HUDEP-2 (cell line): ENCODE data around the gene PAGE2B.
"Not testable (repeated sequence)": the region's sequence is repeated elsewhere in the genome, so short reads cannot be mapped to it uniquely, and the experiment has no call there.

ENCODE experiments used
- DNase-seq, 76 experiments: peaks; one replicate each; lab custom pipeline; 2025; ENCODE audit not compliant: unreplicated experiment in 76 of 76; lab: John Stamatoyannopoulos, UW

PAGE2B gene

GRCh38 chrX:55074851-55075467 is at the start of gene PAGE2B:
TSS of gene PAGE2B (plus strand) at chrX:55075030. CDS start at chrX:55076042, 1,012 bp downstream.
- DNase-seq = no peak

DNA sequence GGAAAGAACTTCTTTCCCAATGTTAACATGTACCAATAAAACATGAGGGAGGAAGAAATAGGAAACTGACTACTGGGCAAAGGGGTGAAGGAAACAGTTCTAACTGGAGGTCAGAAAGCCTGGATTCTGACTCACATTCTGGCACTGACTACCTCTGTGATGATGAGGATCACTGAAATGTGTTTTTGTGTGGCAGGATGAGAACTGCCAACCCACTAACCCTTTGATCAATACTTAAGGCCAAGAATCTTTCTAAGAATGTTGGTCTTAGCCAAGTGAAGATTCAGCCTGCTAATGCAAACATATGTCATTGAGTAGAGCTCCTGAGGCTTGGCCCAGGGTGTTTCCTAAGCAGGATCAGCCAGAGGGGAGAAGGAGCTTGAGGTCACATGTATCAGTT is 48.7 kb upstream of the PAGE2B start:
- no peak for DNase-seq

- DNase-seq = no peak
Observed at GRCh38 chrX:55026840-55027239, 48.0 kb upstream of the PAGE2B start.

DNA sequence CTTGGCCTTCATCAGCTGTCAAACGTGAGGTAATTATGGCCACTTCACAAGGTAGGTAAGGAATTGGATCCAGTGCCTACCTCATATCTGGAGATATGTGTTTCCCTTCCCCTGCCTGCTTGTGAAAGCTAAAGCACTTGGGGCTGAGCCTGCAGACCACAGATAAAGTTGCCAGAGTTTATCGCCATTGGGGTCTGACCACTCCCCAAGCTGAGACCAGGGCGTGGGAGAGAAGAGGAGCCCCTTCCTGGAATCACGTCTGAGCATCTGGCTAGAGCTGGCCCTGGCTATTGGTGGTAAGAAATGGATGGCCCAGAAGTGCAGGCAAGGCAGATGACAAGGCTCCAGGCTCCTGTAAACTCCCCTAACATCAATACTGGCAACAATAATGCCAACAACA is 46.8 kb upstream of the PAGE2B start:
- peak in 74 of 76 experiments; percentile 12 to 89 (median 71) for DNase-seq

DNA sequence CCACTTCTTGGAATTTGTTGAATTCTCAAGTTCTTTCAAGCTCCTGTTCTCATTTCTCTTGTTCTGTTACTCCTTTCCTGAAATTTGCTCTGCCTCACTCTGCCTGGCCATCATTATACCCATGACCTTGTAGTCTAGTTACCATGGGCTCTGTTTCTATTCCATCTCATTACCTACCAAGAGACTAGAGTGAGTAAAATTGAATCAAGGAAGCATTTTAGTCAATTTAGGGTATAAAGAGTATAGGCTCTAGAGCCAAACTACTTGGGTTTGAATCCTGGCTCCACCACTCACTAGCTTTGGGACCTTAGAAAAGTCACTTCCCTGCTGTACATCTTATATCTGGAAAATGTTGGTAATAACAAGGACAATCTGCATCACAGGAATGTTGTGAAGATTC is 46.2 kb upstream of the PAGE2B start:
- DNase-seq = peak in 6 of 76 experiments; percentile 3 to 49 (median 39)

DNA sequence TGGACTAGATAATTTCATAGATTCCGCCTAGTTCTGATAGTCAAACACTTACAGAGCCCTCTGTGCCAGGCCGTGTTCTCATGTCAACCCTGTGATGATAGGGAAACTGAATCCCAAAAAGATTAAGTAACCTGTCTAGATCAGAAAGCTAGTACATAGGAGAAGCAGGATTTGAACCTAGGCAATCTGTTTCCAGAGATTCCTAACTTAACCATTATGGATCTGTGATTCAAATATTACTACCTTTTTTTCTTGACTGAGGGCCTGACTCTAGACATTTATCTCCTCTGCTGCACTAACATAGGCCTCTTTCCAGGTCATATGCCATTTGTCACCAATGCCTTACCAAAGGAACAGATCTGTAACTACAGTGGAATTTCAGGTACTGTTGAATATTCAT is 45.5 kb upstream of the PAGE2B start:
- peak in 2 of 76 experiments; percentile 20 to 36 for DNase-seq

DNA sequence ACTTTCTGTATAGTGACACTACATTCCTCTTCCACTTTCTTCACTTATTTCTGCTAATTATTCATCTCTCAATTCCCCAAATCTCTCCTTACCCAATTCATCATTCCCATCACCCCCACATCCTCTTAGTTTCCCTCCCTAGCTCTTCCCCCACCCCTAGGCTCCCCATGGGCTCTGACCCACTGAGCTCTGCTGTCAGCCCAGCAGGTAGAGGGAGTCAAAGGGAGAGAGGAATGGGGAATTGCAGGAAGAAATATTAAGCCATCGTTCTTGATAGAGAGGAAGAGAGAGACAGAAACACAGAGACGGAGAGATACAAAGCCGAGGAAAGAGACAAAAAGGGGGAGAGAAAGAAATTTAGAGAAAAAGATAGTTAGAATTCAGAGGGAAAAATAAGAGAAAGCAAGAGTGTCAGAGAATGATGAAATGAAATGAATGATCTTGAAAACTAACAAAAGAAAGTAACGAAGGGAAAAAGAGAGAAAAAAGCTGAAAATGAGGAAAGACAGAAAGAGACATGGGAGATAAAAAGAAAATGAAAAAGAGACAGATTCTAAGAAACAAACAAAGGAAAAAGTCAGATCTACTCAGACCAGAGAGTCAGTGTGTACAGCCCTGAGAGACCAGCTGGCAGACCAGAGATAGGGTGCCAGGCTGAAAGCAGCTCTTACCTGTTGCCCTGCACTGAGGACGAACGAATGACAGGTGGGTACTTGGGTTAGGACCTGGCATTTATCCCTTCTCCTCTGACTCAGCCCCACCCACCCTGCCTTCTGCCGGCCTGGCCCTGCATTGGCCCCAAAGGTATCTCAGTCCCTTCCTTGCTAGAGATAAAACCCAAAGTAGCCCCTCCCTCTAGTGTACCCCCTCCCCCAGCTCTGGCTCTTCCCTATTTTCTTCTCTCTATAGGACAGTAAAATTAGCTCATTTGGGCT is 44.3 kb upstream of the PAGE2B start, which contains the start of gene ALAS2:
Gene ALAS2, minus strand, starts transcription at position 707 of the 935 bp plus-strand sequence. CDS start 4,977 bp downstream, outside the sequence.
- peak in 68 of 76 experiments; percentile 1 to 75 (median 40) for DNase-seq

- no peak for DNase-seq
Observed at GRCh38 chrX:55033429-55033828, 41.4 kb upstream of the PAGE2B start.

GRCh38 chrX:55039471-55039870 is 35.4 kb upstream of the PAGE2B start:
- DNase-seq = no peak

DNA sequence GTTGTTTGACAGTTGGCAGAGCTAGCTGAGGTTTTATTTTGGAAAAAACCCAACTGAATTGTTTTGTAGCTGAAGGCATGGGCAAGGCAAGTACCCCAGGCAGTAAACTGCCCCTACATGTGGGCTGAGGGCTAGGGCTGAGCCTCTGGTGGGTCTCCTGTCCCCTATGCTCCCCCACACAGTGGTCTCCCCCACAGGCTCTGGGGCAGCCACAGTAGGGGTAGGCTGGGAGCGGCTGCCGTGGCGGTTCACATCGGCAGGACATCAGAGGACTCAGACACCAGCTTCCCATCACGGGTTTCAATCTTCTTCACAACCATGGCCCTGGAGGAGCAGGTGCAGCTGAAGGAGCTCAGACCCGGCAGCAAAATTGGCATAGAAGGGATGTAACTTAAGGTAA is 33.3 kb upstream of the PAGE2B start:
- no peak for DNase-seq

- DNase-seq = not testable (repeated sequence)
Observed at GRCh38 chrX:55050599-55050998, 24.2 kb upstream of the PAGE2B start.

GRCh38 chrX:55056820-55057674 is 17.8 kb upstream of the PAGE2B start:
- peak in 1 of 76 experiments; percentile 0 for DNase-seq

DNA sequence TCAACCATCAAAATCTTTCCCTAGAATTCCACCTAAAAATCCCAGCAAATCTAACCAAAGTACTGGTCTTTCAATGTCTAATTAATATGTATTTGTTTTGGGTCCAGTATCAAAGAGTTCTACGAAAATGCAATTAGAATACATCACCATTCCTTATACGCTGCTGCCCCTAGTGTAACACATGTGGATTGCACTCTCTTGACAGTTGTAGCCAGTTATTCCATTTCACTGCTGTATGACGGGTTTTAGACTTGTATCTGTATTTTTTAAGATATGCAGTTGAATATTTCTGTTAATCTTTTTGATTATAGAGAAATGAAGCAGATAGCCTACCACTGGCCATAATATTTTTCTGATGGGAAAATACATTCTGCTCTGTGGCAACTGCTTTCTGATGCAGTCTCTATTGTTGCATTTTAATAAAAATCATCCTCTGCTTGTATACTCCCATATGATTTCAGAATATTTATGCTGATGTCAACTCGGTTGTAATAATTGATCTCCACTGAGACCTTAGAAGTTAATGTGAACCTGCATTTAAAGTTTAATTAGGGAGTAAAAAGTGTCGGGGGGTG is 17.1 kb upstream of the PAGE2B start:
- DNase-seq = peak in 42 of 76 experiments; percentile 0 to 60 (median 12)

GRCh38 chrX:55067180-55067579 is 7.7 kb upstream of the PAGE2B start:
- DNase-seq = not testable (repeated sequence)

DNA sequence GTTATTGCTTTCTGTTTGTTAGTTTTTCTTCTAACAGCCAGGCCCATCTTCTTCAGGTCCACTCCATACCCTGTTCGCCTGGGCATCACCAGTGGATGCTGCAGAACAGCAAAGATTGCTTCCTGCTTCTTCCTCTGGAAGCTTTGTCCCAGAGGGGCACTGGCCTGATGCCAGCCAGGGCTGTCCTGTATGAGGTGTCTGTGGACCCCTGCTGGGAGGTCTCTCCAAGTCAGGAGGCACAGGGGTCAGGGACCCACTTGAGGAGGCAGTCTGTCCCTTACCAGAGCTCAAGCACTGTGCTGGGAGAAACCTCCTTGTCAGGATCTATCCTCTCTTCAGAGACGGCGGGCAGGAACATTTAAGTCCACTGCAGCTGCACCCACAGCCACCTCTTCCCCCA is 2.5 kb upstream of the PAGE2B start:
- no peak for DNase-seq

DNA sequence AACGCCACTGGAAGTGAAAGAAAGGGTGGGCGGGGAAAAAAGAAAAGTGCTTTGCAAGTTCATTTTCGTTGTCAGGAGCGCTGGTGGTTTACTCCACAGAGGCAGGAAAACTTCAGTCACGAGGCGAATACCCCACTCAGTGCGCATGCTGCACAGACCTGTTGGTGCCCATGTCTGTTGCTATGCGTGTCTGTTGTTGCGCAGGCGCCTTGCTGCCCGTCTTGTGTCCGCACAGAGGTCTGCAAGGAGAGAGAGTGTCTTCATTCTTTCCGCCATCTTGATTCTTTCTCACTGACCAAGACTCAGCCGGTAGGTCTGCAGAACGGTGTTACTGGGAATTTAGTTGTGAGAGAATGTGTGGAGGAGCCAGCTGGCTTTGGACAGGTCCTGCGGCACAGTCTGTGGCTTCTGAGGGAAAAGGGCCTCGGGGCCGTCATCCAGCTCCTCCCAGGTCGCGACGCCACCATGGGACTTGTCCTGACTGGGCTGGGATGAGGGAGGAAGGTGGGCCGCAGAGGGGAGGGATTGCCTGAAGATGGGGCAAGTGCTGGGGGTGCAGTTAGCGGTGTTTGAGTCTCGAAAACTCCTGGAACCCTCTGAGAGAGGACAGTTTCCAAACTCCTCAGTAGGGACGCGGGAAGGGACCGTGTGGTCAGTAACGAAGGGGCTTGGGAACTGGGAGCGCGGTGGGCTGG is 14.1 kb downstream of the PAGE2B start, which contains the start of gene PAGE2:
Gene PAGE2, plus strand, starts transcription at position 224 of the 695 bp plus-strand sequence. CDS start 1,003 bp downstream, outside the sequence.
- no peak for DNase-seq

- no peak for DNase-seq
Observed at GRCh38 chrX:55098691-55099090, 23.9 kb downstream of the PAGE2B start.

DNA sequence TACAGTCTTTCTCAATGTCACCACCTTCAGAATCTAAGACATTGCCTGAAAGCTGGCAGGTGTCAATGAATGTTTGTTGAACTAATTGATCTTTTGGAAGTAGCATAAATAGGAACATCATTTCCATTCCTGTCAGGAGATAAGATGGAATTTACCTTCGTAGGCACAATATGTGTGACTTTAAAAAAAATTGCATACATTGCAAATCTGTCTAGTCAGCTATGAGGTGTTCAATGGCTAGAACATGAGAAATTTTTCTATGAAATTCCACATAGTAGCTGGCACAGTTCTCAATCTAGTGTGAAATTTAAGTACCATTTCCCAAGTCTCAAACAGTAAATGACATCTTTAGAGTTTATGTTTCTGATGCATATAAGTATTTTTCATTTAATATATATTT is 24.3 kb downstream of the PAGE2B start:
- DNase-seq = no peak

DNA sequence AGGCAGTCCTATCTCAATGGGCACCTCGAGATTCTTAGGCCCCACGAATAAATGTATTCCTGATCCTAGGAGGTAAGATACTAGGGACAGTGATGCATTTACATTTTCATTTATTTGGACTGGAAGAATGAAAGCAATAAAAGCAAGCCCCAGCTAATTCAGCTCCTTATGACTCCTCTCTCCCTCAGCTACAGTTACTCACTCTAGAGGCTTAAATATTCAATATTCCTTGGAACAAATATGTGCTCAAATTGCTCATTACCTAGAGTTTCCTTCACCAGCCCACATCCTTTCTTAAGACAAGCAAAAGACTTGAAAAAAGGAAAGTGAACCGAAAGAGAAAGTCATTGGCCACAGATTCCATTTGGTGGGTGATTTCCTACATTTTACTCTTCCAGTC is 27.9 kb downstream of the PAGE2B start:
- no peak for DNase-seq

DNA sequence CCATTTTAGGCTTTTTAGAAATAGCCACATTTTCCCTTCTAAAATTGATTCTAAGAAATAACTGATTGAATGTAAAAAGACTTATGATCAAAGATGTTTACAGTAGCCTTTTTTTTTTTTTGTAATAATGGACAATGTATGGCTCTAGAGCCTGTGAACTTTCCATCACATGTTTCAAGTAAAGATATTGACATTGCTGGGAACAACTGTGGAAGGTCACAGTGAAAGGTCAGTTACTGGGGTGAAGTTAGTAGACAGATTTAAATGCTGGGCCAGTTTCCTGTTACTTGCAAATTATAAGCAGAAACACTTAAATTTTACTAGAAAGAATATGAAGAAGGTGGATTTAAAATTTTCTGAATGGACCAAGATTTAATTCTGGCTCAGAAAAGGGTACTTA is 32.4 kb downstream of the PAGE2B start:
- no peak for DNase-seq
